Rectal smooth muscle tissue (tissue), 1 donor: ENCODE data around the gene REC8.
"Not testable (repeated sequence)": the region's sequence is repeated elsewhere in the genome, so short reads cannot be mapped to it uniquely, and the experiment has no call there.

ENCODE experiments used
- H3K27ac ChIP-seq: one replicate; pipeline ENCODE4 v1.7.0; 2013; ENCODE audit warnings: low read depth, low read length, inconsistent platforms
- H3K27me3 ChIP-seq: one replicate; pipeline ENCODE4 v1.7.0; 2013; ENCODE audit warnings: low read length; ENCODE audit not compliant: control insufficient read depth, insufficient read depth
- H3K36me3 ChIP-seq: one replicate; pipeline ENCODE4 v1.7.0; 2013; ENCODE audit warnings: low read length; ENCODE audit not compliant: control insufficient read depth, insufficient read depth
- H3K4me1 ChIP-seq: one replicate; pipeline ENCODE4 v1.7.0; 2013; ENCODE audit warnings: low read length; ENCODE audit not compliant: control insufficient read depth, insufficient read depth
- H3K4me3 ChIP-seq: one replicate; pipeline ENCODE4 v1.7.0; 2013; ENCODE audit warnings: low read length
- H3K9ac ChIP-seq: one replicate; pipeline ENCODE4 v1.7.0; 2013; ENCODE audit warnings: low read length

REC8 gene

DNA sequence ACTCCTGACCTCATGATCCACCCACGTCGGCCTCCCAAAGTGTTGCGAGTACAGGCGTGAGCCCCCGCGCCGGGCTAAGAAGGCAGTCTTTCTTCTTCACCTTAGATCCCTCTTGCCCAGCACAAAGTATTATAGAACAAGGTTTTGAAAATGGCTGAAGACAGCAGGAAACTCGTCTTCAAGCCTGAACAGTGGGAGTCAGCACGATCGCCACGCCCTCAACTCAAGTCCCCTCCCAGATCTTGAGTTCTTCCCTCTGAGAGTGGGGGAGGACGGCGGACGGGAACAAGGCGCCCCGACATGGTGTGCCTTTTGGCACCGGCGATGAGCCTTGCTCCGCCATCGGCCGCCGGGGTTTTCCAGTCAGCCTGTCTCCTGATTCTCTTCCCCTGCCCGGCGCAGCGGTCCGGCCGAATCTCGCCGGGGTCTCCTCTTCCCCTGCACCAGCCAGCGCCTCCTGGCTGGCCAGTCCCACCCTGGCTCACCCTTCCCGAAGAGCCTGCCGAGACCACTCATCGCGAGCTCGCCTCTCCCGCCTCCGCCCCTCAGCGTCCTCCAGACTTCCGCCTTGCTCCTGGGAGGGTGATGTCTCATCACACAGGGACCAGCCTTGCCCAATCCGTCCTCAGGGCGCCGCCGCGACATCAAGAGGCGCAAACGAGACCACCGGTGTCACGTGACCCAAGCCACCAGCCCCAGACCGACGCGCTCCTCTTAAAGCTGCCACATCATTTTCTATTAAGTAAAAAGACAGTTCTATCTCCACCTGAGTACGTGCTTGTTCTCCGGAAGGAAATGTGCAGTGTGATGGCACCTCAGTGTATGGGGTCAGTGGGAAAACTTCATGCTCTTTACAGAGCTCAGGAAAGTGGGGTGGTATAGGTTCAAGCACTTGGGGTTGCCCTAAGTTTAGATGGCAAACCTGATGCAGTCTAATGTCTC is 41.3 kb downstream of the REC8 start, which contains the start of gene CHMP4A:
TSS of gene CHMP4A (minus strand) at position 565 of the 942 bp plus-strand sequence. CDS start at position 516, 49 bp downstream.
- Histone ChIP-seq H3K4me1 (peaks cover 4% of the 10 kb centered on the region), H3K27ac (peak within 1 kb of the TSS; percentile 96), H3K36me3 (peaks cover 11% of the 10 kb centered on the region), H3K9ac (peak within 1 kb of the TSS; percentile 91), H3K4me3 (peak within 1 kb of the TSS; percentile 85), H3K27me3 (no peaks in the 10 kb centered on the region)

DNA sequence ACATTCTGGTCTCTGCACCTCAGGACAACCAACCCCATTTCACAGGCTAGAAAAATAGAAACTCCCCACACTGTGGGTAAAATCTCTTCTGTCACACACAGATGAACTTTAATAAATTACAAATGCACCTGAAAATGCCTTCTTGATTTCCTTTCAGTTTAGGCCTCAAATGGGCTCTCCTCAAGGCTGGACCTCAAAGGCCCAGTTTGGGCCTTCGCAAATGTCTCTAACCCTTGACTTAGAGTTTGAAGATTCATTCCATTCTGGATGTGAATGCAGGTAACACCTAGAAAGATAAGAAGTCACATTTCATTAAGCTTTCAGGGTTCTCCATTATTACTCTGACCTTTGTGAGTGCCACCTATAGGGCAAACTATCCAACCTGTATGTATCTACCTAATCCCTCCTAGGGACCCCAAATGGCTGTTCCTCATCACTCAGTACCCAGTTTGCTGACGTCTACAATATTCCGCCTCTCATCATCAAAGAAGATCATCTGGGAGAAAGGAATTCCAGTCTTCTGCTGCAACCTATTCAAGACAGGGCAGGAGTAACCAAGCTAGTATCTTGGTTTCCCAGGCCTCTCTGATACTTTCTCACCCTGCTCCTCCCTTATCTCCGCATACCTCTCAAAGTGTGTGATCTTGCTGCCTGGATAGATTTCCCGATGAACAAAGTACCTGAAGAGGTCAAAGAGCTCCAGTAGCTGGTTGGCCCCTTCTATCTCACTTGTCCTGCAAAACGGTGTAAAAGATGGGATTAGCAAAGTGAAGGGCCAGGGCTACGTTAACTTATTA is 42.2 kb downstream of the REC8 start:
- H3K4me3 ChIP-seq: peak overlapping the region; percentile 85

DNA sequence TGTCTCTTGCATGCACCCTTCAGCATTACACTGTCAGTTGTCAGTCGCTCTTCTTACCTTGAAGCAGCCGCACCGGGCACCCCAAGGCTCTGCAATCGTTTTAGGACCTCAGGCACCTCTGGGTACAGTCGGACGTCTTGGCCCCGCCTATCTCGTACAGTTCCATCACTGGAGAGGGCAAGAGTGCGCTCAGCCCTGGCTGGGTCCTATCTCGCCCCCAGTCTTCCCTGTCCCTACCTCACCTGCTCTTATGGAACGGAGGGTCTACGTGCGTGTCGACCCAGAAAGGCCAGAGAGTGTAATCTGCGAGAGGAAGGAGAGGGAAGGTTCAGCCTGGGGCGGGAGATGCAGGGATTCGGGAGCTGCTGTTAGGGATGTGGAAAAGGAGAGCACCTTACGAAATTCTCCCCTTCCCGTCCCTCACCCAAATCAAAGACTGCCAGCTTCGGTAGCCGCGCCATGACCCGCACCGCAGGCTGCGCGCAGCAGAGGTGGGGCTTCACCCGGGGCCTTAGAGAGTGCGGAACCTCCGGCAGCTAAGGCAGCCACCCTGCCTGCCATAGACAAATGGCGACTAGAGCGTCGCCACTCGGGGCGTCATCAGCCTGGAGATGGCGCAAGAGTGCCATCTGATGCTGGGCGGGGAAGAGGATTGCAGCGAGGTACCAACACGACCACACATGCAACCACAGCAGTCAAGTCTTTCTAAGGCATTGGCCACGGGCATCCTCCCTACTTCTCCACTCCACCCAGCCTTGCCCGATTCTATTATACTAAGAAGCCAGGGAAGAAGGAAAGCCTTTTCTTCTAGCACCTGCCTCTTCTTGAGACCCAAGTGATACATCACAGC is 43.8 kb downstream of the REC8 start, which contains the start of gene MDP1:
TSS of gene MDP1 (minus strand) at position 572 of the 850 bp plus-strand sequence. CDS start at position 461, 111 bp downstream.
- peak within 1 kb of the TSS; percentile 80 for H3K4me3 ChIP-seq
- peaks cover 4% of the 10 kb centered on the region for H3K4me1 ChIP-seq
- H3K9ac ChIP-seq: peak within 1 kb of the TSS; percentile 66
- peaks cover 3% of the 10 kb centered on the region for H3K36me3 ChIP-seq
- H3K27me3 ChIP-seq: no peaks in the 10 kb centered on the region
- H3K27ac ChIP-seq: peak within 1 kb of the TSS; percentile 84

More for the DNA sequence above, 42.2 kb downstream of the REC8 start:
- peaks cover 9% of the 10 kb centered on the region for H3K36me3 ChIP-seq
- H3K27me3 ChIP-seq: no peaks in the 10 kb centered on the region
- H3K27ac ChIP-seq: peak overlapping the region; percentile 96
- peaks cover 4% of the 10 kb centered on the region for H3K4me1 ChIP-seq
- H3K9ac ChIP-seq: peak overlapping the region; percentile 91

DNA sequence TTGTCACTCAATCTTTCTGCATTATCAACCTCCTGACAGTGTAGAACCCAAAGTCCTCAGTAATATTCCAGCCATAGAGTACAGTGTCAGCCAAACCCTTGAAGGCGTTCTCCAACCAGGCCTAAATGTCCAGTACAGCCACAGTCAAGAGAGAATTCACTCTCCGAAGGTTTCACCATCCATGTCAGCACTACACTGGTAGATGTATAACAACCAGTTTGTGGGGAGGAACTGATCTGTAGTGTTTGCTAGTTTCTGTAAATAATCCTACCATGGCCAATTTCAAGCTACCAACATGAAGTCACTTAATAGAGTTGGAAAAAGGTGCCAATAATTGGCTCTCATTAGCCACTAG is 44.4 kb downstream of the REC8 start:
- H3K4me3 ChIP-seq: peak overlapping the region; percentile 80
- peaks cover 1% of the 10 kb centered on the region for H3K36me3 ChIP-seq
- peak overlapping the region; percentile 84 for H3K27ac ChIP-seq
- H3K27me3 ChIP-seq: no peaks in the 10 kb centered on the region
- H3K4me1 ChIP-seq: peaks cover 4% of the 10 kb centered on the region
- H3K9ac ChIP-seq: no peak overlapping the region

DNA sequence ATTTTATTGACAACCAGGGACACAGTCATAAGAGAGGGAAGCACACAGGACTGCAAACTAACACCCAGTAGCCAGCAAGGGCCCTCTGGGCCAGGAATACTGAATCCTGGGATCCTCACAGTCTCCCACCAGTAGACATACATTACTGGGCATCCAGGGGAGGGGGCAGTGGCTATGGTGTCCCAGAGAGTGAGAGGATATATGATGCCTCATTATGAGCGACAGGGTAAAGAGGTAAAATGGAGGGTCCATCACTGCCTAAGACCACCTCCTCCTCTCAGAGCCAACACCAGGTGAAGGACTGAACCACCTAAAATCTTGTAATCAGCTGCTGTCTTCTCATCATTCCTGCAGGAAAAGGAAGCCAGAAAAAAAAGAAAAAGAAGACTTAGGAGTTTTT is 45.0 kb downstream of the REC8 start:
- H3K4me1 ChIP-seq, H3K4me3 ChIP-seq, H3K27ac ChIP-seq, H3K27me3 ChIP-seq, H3K36me3 ChIP-seq, H3K9ac ChIP-seq: not testable (repeated sequence)

DNA sequence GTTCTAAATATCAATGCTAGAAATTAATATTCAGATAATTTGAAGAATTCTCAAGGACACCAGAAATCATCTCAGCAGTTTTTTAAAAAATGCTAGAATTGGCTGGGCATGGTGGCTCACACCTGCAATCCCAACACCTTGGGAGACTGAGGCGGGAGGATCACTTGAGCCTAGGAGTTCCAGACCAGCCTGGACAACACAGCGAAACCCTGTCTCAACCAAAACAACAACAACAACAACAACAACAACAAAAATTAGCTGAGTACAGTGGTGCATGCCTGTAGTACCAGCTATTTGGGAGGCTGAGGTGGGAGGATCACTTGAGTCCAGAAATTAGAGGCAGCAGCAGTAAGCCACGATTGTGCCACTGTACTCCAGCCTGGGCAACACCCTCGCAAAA is 47.2 kb downstream of the REC8 start:
- Histone ChIP-seq H3K27ac (no peak overlapping the region), H3K4me3 (no peak overlapping the region), H3K27me3 (no peaks in the 10 kb centered on the region), H3K4me1 (no peaks in the 10 kb centered on the region), H3K36me3 (no peaks in the 10 kb centered on the region), H3K9ac (no peak overlapping the region)

DNA sequence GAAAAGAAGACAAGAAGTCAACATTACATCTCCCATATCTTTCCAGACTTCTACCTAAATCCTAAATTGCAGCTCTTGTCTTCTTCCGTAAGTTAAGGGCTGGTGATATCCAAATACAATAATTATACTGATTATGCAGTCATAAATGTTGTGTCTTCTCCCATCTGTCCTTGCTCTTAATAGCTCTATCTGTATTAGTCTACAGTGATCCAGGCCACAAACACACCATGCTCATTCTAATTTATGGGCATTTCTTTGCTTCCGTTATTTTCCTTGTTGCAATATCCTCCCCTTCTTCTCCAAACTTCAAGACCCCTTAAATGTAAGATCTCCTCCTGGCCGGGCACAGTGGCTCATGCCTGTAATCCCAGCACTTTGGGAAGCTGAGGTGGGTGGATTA is 47.6 kb downstream of the REC8 start:
- H3K27ac ChIP-seq: no peak overlapping the region
- H3K9ac ChIP-seq: no peak overlapping the region
- H3K4me3 ChIP-seq: no peak overlapping the region
- no peaks in the 10 kb centered on the region for H3K27me3 ChIP-seq
- H3K36me3 ChIP-seq: no peaks in the 10 kb centered on the region
- no peaks in the 10 kb centered on the region for H3K4me1 ChIP-seq

DNA sequence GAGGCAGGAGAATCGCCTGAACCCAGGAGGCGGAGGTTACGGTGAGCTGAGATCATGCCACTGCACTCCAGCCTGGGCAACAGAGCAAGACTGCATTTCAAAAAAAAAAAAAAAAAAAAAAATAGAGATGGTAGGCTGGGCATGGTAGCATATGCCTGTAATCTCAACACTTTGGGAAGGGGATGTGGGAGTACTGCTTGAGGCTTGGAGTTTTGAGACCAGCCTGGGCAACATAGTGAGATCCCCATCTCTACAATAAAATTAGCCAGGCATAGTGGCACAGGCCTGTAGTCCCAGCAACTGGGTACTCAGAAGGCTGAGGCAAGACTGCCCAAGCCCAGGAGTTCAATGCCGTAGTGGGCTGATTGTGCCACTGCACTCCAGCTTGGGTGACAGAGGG is 51.1 kb downstream of the REC8 start:
- not testable (repeated sequence) for H3K4me1 ChIP-seq, H3K4me3 ChIP-seq, H3K27ac ChIP-seq

DNA sequence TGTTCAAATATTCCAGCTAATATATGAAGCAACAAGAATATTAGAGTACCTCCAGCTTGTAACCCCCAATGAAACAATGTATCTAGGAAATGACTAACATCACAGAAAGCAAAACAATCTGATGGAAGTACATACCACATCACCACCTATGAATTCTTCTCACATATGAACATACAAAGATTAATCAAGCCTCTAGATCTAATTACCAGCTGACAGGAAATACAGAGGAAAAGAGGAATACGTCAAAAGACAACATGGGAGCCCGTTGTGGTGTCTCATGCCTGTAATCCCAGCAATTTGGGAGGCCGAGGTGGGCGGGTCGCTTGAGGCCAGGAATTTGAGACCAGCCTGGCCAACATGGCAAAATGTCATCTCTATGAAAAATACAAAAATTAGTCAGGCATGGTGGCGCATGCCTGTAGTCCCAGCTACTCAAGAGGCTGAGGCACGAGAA is 52.8 kb downstream of the REC8 start:
- no peak overlapping the region for H3K4me3 ChIP-seq
- H3K4me1 ChIP-seq: no peaks in the 10 kb centered on the region
- H3K9ac ChIP-seq: no peak overlapping the region
- H3K27me3 ChIP-seq: no peaks in the 10 kb centered on the region
- no peaks in the 10 kb centered on the region for H3K36me3 ChIP-seq
- no peak overlapping the region for H3K27ac ChIP-seq

More for the DNA sequence above, 51.1 kb downstream of the REC8 start:
- H3K27me3 ChIP-seq, H3K9ac ChIP-seq, H3K36me3 ChIP-seq: not testable (repeated sequence)

DNA sequence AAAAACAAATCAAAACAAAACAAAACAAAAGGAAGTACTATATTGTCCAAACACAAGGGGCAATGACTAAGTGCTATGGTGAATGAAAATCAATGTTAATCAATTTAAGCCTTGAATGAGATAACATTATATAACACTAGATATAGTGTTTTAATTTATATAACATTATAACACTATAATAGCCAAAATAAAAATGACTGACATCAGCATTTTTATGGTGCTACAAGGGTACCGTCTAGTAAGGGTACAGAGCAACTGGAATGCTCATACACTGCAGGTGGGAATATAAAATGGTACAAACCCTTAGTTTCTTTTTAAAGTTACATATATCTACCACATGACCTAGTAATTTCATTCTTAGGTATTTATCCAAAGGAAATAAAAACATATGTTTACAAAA is 54.6 kb downstream of the REC8 start:
- H3K27ac ChIP-seq: no peak overlapping the region
- no peaks in the 10 kb centered on the region for H3K36me3 ChIP-seq
- H3K4me1 ChIP-seq: peaks cover 4% of the 10 kb centered on the region
- no peak overlapping the region for H3K4me3 ChIP-seq
- no peaks in the 10 kb centered on the region for H3K27me3 ChIP-seq
- no peak overlapping the region for H3K9ac ChIP-seq

DNA sequence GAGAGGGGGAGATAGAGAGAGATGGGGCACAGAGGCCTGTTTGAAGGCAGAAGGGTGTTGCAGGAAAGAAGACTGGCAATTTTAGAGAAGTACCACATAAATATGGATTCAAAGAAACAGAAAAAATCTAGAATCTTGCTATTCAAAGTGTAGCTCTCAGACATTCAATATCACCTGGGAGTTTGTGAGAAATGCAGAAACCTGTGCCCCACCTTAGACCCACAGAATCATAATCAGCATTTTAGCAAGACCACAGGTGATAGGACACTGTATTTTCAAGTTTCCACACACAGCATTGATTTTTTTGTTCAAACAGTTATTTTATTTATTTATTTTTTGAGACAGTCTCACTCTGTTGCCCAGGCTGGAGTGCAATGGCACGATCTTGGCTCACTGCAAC is 57.0 kb downstream of the REC8 start:
- no peaks in the 10 kb centered on the region for H3K27me3 ChIP-seq
- peaks cover 13% of the 10 kb centered on the region for H3K4me1 ChIP-seq
- no peak overlapping the region for H3K4me3 ChIP-seq
- H3K27ac ChIP-seq: no peak overlapping the region
- no peak overlapping the region for H3K9ac ChIP-seq
- H3K36me3 ChIP-seq: no peaks in the 10 kb centered on the region
